Suppressor macrophage treated with lipopolysaccharide for 1 hour (primary cell): ENCODE data around the gene MCHR1.
"Not testable (repeated sequence)": the region's sequence is repeated elsewhere in the genome, so short reads cannot be mapped to it uniquely, and the experiment has no call there.

Experiments used
- DNase-seq, 3 donors: peaks; one replicate each; pipeline ENCODE4 v3.0.0-alpha.2; 2020 to 2022

Gene MCHR1

DNA sequence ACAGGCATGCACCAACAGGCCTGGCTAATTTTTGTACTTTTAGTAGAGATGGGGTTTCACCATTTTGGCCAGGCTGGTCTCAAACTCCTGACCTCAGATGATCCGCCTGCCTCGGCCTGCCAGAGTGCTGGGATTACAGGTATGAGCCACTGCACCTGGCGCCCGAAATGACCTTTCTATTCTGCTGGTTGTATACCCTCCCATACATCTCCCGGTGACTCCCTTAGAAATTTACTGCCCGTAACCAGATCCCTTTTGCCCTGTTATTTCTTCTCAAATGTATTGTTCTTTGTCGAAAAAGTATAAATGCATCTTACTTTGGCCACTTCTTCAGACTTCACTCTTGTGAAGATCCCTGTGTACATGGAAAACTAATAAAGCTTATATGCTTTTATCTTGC, 22.0 kb downstream of the MCHR1 start:
- no peak for DNase-seq

DNA sequence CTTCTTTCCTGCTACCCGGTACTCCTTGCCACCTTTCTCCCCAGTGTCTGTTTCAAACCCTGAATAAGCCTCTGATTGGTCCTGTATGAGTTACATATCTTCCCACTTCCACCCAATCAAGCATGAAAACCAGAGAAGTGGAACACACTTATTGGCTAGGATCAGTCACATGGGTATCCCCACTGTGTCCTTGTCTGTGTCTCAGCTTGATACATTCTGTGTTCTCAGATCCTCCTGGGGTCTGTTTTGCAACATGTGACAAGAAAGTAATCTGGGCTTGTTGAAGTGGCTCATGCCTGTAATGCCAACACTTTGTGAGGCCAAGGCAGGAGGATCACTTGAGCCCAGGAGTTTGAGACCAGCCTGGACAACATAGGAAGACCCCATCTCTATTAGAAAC, 23.9 kb downstream of the MCHR1 start:
- no peak for DNase-seq

DNA sequence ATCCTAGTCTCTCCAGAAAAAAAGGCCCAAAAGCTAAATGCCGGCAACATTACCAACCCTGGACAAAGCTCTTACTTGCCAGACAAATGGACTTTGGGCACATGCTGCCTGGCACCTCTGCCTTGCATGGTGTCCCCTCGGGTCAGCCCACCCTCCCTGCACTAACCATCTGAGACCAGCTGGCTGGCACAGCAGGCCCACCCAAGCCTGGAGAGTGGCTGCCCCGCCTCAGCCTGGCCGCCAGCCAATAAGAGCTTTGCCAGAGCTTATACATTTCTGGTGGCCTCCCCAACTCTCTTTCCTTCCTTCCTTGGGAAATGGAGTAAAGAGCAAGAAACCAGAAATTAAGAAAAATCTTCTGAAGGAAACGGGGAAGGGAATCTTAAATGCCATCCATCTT, 24.5 kb downstream of the MCHR1 start:
- no peak for DNase-seq

DNA sequence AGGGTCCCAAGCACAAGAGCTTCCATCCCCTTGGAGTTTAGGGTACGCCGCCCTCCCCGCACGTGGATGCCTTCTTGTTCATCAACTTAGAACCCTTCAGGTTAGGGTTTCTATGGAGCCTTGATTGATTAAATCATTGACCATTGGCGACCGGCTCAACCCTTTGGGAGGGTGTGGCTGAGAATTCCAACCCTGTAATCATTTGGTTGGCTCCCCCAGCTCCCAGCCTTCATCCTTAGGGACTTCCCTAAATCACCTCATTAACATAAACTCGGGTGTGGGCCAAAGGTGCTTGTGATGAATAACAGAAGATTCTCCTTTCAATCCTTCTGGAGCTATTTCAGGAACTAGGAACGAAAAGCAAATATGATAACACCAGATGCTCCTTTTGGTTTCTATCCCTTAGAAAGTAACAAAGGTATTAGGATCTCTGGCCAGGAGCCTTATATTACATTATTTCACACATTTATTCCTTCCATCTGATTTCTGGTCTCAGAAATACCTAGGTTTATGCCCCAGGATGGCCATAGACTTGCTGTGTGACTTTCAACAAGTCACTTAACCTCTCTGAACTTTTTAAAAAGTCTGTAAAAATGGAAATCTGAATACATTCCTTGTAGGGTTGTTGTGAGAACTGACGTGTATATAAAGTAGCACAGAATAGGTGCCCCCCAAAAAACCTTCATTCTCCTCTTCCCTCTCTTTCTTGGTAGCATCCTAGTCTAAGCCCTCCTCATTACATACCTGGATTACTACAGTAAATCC, 26.8 kb downstream of the MCHR1 start:
- peak in 1 of 3 donors; percentile 12 for DNase-seq

DNA sequence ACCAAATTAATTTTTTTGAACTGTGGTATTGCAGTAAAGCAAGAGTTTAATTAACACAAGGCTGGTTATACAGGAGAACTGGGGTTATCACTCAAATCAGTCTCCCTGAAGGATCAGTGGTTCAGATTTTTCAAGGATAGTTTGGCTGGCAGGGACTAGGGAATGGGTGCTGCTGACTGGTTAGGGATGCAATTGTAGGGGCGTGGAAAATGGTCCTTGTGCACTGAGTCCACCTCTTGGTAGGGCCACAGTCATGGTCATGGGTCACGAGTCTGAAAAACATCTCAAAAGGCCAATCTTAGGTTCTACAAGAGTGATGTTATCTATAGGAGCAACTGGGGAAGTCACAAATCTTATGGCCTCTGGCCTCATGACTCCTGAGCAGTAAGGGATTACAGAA, 27.9 kb downstream of the MCHR1 start:
- DNase-seq, result no peak

DNA sequence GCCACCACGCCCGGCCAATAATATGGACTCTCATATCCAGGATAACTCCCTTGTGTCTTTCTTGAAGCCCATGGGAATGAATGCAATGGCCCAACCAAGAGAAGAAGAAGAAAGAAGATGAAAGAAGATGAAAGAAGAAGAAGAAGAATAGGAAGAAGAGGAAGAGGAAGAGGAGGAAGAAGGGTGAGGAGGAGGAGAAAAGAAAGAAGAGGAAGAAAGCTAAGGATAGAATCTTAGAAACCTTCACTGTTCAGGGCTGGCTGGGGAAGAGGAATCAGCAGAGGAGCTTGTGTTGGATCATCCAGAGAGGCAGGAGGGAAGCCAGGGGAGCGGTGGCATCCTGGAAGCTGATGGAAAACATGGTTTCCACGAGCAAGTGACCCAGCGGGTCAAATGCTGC, 28.9 kb downstream of the MCHR1 start:
- no peak for DNase-seq

DNA sequence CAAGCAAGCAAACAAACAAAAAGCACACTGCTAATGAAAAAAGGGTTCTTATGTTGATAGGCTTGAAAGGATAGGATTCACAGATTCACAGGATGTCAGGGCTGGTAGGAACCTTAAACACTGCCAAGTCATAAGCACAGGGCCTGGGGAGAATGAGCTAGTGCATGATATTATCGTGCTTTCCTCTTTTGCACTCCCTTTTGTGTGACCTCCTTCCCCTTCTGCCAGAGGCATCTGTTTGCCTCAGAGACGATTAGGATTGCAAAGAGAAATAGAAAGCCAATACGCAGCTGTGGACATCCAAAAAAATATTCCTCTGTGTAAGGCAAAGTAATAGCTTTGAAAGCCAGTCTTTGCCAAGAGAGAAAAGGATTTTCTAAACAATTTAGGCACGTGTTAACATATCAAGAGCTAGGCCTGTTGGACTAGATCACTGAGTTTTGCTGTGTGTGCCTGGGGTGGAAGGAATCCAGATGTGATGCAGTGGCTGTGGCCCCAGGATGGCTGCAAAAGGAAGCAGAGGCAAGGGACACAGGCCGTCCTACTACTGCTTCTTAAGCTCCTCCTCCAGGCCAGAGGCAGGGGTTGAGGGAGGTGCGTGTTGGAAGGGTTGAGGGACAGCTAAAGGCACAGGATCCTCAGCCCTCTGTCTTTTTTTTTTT, 30.6 kb downstream of the MCHR1 start:
- peak; percentile 25 to 46 (median 39) for DNase-seq

DNA sequence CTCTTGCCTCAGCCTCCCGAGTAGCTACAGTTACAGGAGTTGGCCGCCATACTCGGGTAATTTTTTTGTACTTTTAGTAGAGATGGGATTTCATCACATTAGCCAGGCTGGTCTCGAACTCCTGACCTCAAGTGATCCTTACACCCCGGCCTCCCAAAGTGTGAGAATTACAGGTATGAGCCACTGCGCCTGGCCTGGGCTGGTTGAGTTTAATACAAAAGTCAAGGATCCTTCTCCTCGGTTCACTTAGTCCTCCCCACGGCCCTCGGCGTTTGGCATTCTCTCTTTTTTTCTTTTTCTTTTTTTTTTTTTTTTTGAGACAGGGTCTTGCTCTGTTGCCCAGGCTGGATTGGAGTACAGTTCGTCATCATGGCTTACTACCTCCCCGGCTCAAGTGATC, 33.0 kb downstream of the MCHR1 start:
- no peak for DNase-seq

DNA sequence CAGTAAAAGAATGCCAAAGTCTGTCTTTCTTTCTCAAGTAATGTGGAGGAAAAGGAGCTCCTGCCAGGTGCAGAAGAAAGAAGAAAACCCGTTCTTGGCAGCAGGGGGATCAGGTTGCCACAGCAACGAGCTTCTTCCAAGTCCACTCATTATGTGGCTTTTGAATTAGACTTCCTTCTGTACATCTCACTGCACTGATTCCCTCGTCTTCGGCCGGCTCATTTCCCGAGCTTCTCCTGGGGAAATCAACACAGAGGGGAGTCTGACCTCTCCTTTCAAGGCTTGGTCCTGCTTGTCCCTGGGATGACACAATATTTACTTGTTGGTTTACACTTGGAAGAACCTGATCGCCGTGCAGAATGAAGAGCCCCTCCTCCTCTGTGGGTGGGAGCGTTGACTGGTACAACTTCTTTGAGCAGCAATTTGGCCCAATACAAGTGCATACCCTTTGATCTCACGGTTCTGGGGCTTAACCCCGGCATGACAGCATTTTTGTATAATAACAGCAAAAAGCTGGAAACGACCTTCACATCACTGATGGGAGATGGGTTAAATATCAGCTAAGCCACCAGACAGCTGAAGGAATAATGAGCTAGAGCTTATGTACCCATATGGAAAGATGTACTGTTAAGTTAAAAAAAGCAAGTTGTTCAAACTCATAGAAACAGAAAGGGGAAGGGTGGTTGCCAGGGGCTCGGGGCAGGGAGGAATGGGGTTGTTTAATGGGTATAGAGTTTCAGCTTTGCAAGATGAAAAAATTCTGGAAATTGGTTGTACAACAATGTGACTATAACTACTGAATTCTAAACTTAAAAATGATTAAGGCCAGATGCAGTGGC, 35.4 kb downstream of the MCHR1 start:
- no peak for DNase-seq

DNA sequence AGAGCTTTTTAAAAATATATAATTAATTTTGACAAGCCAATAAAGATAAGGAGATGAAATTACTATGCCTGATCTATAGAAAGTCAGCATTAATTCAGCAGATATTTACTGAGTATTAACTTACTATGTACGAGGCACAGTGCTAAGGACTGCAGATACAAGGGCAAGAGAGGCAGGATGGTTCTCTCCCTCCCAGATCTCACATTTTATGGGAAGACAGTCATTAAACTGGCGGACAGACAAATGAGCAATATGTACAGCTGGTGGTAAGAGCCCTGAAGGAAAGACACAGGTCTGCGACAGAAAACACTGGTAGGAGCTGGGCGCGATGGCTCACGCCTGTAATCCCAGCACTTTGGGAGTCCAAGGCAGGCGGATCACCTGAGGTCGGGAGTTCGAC, 36.8 kb downstream of the MCHR1 start:
- DNase-seq, result no peak

DNA sequence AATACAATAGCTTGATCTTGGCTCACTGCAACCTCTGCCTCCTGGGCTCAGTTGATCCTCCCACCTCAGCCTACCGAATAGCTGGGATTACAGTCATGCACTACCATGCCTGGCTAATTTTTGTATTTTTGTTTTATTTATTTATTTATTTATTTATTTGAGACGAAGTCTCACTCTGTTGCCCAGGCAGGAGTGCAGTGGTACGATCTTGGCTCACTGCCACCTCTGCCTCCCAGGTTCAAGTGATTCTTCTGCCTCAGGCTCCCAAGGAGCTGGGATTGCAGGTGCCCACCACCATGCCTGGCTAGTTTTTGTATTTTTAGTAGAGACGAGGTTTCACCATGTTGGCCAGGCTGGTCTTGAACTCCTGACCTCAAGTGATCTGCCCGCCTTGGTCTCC, 38.4 kb downstream of the MCHR1 start:
- not testable (repeated sequence) for DNase-seq

DNA sequence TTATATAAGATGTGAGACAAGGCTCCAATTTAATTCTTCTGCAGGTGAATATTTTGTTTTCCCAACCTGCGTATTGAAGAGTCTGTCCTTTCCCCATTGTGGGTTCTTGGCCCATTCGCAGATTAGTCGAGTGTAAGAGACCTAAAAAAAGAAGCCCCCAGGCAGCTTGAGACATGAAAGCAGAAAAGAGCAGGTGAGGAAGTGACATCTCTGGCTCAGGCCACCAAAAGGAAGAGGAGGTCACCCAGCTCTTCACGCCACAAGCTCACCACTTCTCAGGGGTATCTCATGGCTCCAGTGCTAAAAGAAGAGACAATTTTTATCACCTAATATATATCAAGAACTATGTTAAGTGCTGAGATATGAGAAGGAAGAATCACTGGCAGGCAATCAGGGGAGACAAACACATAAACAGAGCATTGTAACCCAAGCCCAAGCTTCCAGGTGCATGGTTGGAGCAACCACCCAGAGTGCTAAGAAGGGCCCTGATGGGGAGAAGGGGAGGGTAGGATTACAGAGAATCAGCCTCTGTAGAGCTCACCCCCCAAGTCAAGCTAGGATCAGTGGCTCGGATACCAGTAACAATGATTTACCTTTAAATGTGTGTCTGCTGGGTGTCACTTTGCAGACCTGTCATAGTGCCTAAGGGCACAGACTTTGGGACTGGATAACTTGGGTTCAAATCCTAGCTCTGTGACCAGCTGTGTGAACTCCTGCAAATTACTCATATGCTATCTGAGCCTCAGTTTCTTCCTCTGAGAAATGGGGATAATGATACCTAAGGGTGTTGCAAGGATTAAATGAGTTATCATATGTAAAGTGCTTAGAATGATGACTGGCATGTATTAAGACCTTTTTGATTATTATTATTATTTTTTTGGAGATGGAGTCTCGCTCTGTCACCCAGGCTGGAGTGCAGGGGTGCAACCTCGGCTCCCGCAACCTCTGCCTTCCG, 39.2 kb downstream of the MCHR1 start:
- no peak for DNase-seq

DNA sequence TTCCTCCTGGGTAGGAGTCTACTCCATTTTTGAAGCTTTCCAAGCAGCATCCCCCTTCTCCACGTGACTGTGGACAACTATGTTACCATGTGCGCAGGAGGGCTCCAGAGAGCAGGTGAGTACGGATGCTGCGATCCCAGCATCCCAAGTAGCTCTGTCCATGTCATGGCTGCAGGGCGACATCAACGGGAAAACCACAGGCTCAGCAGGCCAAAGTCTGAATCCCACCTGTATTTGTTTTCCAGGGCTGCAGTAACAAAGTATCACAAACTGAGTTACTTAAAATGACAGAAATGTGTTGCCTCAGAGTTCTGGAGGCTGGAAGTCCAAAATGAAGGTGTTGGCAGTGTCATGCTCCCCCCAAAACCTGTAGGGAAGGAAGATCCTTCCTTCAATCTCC, 40.3 kb downstream of the MCHR1 start:
- DNase-seq, result no peak

DNA sequence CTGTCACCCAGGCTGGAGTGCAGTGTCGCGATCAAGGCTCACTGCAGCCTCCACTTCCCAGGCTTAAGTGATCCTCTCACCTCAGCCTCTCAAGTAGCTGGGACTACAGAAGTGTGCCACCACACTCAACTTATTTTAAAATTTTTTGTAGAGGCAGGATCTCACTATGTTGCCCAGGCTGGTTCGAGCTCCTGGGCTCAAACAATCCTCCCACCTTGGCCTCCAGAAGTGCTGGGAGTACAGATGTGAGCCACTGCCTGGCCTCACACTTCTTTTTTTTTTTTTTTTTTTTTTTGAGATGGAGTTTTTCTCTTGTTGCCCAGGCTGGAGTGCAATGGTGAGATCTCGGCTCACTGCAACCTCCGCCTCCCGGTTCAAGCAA, 40.9 kb downstream of the MCHR1 start:
- not testable (repeated sequence) for DNase-seq

DNA sequence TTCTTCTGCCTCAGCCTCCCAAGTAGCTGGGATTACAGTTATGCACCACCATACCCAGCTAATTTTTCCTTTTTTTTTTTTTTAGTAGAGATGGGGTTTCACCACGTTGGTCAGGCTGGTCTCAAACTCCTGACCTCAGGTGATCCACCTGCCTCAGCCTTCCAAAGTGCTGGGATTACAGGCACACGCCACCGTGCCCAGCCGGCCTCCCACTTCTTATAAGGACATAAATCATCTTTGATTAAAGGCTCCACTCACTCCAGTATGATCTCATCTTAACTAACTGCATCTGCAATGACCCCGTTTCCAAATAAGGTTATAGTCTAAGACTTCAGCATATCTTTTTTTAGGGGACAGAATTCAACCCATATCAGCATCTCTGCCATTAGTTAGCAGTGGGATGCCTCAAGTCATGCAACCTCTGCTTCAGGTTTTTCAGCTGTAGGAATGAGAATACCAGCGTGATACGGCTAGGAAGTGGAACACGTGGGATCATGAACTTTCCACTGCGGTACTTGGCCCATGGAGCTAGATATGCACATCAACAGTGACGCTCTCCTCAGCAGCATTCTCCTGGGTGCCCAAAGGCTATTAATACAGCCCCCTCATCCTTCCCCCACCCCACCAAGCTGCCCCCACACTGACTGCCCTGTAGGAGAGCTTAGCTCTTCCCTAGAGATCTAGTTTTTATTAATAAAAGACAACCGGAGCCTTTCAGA, 41.4 kb downstream of the MCHR1 start:
- peak in 1 of 3 donors; percentile 16 for DNase-seq

DNA sequence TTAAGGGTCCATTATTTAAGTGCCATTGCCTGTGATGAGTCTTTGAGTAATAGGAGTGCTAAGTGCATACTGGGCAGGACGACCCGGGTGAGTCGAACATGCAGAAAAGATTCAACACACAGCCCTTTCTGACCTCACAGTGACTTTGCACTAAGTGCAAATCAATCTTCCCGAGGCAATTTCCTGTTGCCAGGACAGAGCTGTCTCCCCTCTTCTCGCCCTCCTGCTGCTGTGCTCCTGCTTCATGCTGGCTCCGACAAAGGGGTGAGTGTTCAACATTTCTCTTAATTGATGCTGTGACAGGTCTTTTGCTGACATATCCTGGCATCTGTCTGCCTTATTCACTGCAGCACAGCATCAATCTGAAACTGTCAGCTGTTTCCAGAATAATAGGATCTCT, 42.0 kb downstream of the MCHR1 start:
- peak in 1 of 3 donors; percentile 17 for DNase-seq

DNA sequence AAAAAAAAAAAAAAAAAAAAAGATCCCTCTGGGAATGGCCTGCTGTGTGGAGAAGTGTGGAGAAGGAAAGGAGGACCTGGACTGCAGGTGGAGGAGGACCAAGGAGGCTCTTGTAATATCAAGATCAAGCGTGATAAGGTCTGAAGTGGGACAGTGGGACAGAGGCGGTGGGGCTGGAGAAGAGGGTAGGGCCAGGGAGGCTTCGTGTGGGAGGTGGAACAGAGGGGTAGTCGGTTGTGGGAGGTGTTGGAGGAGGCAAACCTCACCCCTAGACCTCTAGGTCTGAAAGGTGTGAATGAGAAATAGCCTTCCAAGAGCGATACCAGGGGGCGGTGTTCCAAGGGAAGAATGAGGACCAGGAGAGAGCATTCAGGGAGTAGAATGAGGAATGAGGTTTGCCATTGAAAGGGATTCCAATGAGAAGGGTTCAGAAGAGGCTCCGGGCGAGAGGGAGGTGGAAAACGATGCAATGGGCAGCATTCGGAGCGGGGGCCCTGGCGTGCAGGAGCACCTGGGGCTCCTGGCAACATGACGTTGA, 44.2 kb downstream of the MCHR1 start:
- DNase-seq, result no peak

DNA sequence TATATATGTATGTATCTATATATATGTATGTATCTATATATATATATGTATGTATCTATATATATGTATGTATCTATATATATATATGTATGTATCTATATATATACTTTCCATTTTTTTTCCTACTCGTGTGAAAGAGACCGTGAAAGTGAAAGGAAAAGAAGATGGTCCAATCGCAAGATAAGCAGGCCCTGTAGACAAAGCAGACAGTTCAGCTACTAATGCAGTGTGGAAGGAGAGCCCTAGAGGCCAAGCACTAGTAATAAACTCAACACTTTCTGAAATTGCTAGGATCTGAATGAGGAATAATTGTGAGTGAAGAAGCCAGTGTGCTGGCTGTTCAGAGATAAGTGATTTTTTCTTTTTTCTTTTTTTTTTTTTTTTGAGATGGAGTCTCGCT, 47.2 kb downstream of the MCHR1 start:
- DNase-seq, result peak; percentile 32 to 63 (median 42)

DNA sequence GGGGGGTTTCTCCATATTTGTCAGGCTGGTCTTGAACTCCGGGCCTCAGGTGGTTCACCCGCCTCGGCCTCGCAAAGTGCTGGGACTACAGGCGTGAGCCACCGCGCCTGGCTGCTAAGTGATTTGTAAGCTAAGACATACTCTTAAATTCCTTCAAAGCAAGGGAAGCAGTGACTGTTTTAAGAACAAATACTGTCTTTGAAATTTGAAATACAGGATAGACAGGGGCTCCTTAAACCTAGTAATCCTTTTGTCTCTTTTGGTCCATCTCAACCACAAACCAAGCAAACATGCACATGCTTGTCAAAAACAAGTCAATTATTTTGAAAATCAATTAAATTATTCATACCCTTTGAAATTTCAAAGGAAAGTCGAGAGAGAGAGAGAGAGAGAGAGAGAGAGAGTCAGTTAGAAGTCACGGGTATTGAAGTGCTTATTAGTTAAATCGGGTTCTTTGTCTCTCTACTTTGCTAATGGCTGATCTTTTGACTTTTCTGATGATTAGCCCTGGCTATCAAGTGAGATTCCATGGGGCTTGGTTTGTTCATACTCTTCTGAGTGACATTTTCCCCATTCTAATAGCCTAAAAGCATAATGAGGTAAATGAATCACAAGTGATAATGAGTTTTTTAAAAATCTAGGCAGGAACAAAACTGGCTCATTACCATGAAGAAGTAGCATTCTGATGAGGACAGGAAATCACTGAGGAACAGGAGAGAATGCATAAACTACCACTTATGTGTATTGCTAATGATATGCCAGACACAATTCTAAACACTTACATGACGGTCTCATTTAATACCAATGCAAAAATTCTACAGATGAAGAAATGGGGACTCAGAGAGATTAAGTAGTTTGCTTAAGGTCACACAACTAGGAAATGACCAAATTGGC, 48.0 kb downstream of the MCHR1 start:
- no peak for DNase-seq

DNA sequence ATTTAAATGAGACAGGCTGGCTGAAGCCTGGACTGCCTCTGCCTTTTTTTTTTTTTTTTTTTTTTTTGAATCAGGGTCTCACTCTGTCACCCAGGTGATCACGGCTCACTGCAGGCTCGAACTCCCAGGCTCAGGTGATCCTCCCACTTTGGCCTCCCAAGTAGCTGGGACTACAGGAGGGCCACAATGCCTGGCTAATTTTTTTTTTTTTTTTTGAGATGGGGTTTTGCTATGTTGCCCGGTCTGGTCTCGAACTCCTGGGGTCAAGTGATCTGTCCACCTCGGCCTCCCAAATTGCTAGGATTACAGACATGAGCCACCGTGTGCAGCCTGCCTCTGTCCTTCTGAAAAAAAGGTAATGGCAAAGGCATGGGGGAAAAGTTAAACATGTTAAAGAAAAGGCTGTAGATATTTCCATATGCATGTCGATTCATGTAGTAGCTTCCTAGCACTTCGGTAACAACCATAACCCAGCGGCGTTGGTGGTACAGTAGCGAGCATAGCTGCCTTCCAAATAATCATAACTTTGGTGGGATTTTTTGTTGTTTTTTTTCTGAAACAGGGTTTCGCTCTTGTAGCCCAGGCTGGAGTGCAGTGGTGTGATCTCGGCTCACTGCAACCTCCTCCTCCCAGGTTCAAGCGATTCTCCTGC, 48.8 kb downstream of the MCHR1 start:
- DNase-seq, result no peak
